HuH-7 (cell line): ENCODE measurements around the gene NEK10.
"Not testable (repeated sequence)": the region's sequence is repeated elsewhere in the genome, so short reads cannot be mapped to it uniquely, and the experiment has no call there.

ENCODE experiments used
- DNase-seq: peaks from one replicate; pipeline ENCODE4 v3.0.0; 2011; ENCODE audit warnings: low spot score

Gene NEK10

DNA sequence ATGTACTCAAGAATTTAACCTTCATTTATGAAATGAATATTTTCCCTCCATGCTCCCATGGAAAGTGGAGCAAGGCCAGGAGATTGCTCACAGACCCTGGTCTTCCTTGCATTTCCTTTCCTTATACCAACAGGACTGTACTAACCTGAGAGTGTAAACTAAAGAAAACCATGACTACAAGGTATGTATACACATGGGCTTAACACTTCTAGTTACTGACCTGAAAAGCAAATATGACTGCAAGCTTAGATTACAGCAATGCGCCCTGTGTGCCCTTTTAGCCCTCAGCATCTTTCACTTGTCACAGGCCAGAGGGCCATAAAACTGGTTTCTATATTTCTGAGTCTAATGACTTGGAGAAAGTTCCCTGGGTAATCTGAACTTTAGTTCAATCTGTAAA lies 52.1 kb downstream of the NEK10 start:
- peak; percentile 65 for DNase-seq

GRCh38 chr3:27315003-27315402 lies 54.2 kb downstream of the NEK10 start:
- DNase-seq = no peak

- peak; percentile 66 for DNase-seq
These were observed 57.0 kb downstream of the NEK10 start for GRCh38 chr3:27312044-27312668.

DNA sequence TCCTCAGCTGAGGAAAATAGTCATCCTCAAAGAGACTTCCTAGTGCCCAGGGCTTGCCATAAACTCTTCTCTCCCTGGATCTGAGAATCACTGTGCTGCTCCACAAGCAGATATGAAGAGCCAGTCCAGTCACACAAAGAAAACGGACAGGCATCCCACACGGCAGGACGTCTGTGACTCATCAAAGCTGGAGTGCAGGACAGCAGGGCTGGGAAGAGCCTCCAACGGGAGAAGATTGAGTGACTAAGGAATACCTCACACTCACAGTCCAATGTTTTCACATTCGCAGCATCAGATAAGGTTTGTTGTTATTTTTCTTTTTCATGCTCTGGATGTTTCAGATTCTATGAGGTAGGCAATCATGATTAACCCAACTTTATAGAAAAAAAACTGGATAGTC lies 57.8 kb downstream of the NEK10 start:
- no peak for DNase-seq

DNA sequence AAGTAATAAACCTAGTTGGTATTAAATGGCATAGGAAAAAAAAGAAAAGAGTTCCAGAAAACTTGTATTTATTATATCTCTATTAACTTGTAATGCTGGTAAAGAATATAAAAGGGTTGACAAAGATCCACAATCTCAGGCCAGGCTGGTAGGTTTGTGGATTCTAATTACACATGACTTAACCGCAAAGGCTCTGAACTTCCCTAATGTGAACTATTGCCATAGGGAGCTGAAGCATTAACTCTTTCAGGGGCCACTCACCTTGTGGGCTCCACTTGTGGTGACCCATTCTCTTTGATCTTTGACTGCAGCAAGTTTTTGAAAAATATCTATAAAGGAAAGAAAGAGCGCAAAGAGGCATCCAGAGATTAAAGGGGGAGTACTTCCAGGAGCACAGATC lies 58.5 kb downstream of the NEK10 start:
- DNase-seq = no peak

DNA sequence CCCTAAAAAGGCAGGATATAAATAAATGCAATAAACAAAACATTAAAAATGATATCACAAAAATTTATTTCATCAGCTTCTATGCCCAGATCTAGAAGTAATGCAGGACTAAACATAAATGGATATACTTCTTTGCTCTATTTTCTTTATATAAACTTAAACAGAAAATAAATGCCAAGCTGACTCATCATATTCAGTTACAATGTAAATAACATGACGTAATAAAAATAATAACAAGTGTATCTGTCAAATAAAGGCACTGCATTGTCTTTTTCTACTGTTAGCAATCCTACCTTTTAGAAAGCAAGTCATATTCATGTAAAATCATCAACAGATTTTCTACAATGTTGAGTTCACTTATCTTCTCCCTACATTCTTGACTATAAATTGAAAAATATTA lies 61.6 kb downstream of the NEK10 start:
- no peak for DNase-seq

GRCh38 chr3:27302891-27303290 lies 66.3 kb downstream of the NEK10 start:
- no peak for DNase-seq

GRCh38 chr3:27298981-27299380 lies 70.2 kb downstream of the NEK10 start:
- DNase-seq = not testable (repeated sequence)

- DNase-seq = no peak
These were observed 75.2 kb downstream of the NEK10 start for GRCh38 chr3:27293939-27294338.

- no peak for DNase-seq
These were observed 78.4 kb downstream of the NEK10 start for GRCh38 chr3:27290760-27291159.

DNA sequence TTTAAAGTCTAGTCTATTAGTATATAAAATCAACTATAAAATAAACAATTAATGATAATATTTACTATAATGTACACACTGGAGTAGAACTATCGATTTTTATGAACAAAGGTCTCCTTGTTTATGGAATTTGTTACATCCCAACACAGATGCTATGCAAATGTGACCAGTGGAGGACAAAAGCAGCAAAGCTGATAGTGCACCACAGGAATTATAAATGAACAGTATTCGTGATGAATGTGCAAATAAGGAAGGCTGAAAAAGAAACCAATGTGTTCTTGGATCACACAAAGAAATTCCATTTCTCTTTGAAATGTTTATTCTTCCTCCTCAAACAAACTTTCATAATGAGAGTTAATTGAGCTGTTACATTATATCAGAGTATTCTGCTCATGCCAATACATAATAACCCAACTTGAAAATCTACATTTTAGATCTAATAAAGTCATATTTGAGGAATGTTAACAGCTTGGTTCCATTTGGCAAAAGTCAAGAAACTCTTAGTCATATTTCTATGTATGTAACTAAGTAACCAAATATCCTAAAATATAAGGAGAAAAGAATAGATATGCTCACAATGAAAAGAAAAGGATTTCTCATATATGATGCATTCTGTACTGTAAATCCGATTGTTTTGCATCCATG lies 79.3 kb downstream of the NEK10 start:
- DNase-seq = no peak

DNA sequence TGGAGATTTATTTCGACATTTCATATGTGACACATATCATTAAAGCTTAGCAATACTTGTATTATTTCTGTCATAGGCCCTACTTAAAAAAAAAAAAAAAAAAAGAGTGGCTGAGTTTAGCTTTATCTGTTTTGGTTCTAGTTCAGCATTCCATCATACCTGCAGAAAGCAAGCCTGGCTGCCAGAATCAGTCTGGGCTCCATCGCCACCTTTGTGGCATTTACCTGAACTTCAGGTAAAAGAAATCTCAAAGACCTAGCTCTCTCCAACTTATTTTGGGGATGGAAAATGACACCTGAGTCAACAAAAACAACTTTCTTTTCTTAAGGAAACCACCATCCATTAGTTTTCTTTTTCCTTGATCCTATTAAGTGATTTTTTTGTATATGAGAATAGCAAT lies 82.1 kb downstream of the NEK10 start:
- DNase-seq = no peak

DNA sequence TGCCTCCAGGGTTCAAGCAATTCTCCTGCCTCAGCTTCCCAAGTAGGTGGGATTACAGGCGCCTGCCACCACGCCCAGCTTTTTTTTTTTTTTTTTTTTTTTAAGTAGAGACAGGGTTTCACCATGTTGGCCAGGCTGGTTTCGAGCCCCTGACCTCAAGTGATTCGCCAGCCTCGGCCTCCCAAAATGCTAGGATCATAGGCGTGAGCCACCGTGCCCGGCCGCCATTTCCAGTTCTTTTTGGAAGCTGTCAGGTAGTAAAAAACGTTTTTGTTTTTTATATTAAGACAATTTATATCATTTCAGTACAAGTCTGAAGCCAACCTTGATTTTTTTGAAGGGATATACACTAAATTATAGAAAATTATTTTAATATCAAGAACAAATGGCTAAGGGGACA lies 82.7 kb downstream of the NEK10 start:
- DNase-seq = not testable (repeated sequence)

GRCh38 chr3:27285668-27286067 lies 83.5 kb downstream of the NEK10 start:
- no peak for DNase-seq

DNA sequence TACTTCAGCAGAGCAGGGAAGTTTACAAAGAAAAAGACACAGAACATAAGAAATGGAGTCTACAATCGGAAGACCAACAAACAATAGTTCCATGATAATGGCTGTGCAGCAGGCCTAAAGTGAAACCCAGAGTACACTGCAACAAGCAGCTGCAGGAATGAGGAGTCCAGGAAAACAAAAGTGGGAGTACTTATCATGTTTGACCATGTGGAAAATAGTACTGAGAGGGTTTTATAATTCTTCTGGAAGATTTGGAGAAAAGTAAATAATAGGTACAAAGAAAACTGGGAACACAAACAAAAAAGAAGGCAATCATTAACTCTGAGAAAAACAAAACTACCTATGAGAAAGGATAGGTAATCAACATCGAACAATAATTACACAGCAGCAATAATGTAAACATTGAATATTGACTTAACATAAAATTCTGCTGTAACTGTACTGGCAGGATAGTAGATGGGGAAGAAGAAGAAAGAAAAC lies 87.5 kb downstream of the NEK10 start:
- peak; percentile 70 for DNase-seq

- peak; percentile 29 for DNase-seq
These were observed 90.1 kb downstream of the NEK10 start for GRCh38 chr3:27279123-27279522.

- no peak for DNase-seq
These were observed 90.7 kb downstream of the NEK10 start for GRCh38 chr3:27278383-27279055.

- DNase-seq = no peak
These were observed 93.7 kb downstream of the NEK10 start for GRCh38 chr3:27275441-27275990.

- no peak for DNase-seq
These were observed 97.3 kb downstream of the NEK10 start for GRCh38 chr3:27271890-27272289.

GRCh38 chr3:27254896-27255295 lies 114.3 kb downstream of the NEK10 start:
- no peak for DNase-seq

- peak; percentile 55 for DNase-seq
These were observed 115.4 kb downstream of the NEK10 start for GRCh38 chr3:27253831-27254230.

GRCh38 chr3:27253391-27253790 lies 115.8 kb downstream of the NEK10 start:
- no peak for DNase-seq

GRCh38 chr3:27252646-27253045 lies 116.5 kb downstream of the NEK10 start:
- no peak for DNase-seq
